HepG2 (cell line): ENCODE data around the gene RBP4. TPM values are rescaled to one million over a fixed set of nuclear protein-coding genes. Genes with fewer than 3 reads are reported as not detected.

Experiments used
- ATAC-seq: fragments of 200-7000 bp; cut with Tn5 transposase; 3 replicates; pipeline ENCODE4 v1.9.1; 2020; ENCODE audit warnings: mild to moderate bottlenecking, moderate library complexity
- BruUV-seq: library from RNA; stranded (reverse); fragments of 400-500 nt; replicated peaks from 2 replicates; lab custom pipeline; 2021; lab: Mats Ljungman, UMichigan
- CTCF ChIA-PET: fragments of 300-600 bp; formaldehyde crosslinking; extraction: SDS; loops from one replicate; lab custom pipeline; 2021; ENCODE audit warnings: low total read pairs, inconsistent platforms, low intra/inter-chr PET ratio; lab: Yijun Ruan, JAX
- POLR2A ChIA-PET: fragments of 350-600 bp; sonication (Branson Sonifier 250); formaldehyde crosslinking; loops from one replicate; lab custom pipeline; 2020; ENCODE audit warnings: antibody characterized with exemption, inconsistent platforms; lab: Yijun Ruan, JAX
- DNase-seq: peaks from one replicate; pipeline ENCODE4 v3.0.0-alpha.2; 2015; ENCODE audit warnings: low spot score
- FAIRE-seq: peaks from 3 replicates; lab custom pipeline; 2011; peaks lifted over from hg19 to GRCh38; lab: Jason Lieb, UNC
- H2AFZ ChIP-seq: one replicate; pipeline ENCODE4 v1.6.1; 2011; ENCODE audit warnings: low read length, inconsistent platforms
- H3K27ac ChIP-seq: fragments of 300-600 bp; 3 replicates; pipeline ENCODE4 v1.8.0; 2011; ENCODE audit warnings: mixed run types, mild to moderate bottlenecking, mixed read lengths, low read length, inconsistent platforms; ENCODE audit not compliant: insufficient read depth; ENCODE audit errors: extremely low read length
- H3K27me3 ChIP-seq, 2 experiments: fragments of 200-600 bp in 1 of 2; 2 replicates in 1 of 2; 3 replicates in 1 of 2; pipeline versions ENCODE4 v1.6.0 to v1.8.0; 2011; ENCODE audit warnings: low read length in 2 of 2, mild to moderate bottlenecking in 2 of 2, moderate library complexity in 2 of 2, inconsistent platforms in 1 of 2; ENCODE audit not compliant: insufficient read depth in 2 of 2, control insufficient read depth in 1 of 2
- H3K36me3 ChIP-seq, 2 experiments: fragments of 200-600 bp in 1 of 2; replicated peaks in 1 of 2; 2 replicates in 1 of 2; 3 replicates in 1 of 2; pipeline versions ENCODE4 v1.5.1 to v1.8.0; 2011; ENCODE audit warnings: low read length in 2 of 2, inconsistent platforms in 1 of 2; ENCODE audit not compliant: insufficient read depth in 2 of 2, control insufficient read depth in 1 of 2
- H3K4me1 ChIP-seq: 2 replicates; pipeline ENCODE4 v1.5.1; 2012; ENCODE audit warnings: low read length, inconsistent platforms; ENCODE audit not compliant: insufficient read depth
- H3K4me2 ChIP-seq: 2 replicates; pipeline ENCODE4 v1.6.0; 2011; ENCODE audit warnings: low read depth, low read length, inconsistent platforms
- H3K4me3 ChIP-seq, 3 experiments: fragments of 200-600 bp in 1 of 3; sonication (generic), shearing (Covaris generic) in 1 of 3; replicated peaks in 1 of 3; 2 replicates each; pipeline ENCODE4 v1.5.1; 2011 to 2016; ENCODE audit warnings: low read length in 3 of 3, inconsistent platforms in 2 of 3, low read depth in 2 of 3, mild to moderate bottlenecking in 2 of 3, control low read depth in 1 of 3, mixed read lengths in 1 of 3; ENCODE audit not compliant: insufficient read depth in 1 of 3
- H3K79me2 ChIP-seq: one replicate; pipeline ENCODE4 v1.6.1; 2011; ENCODE audit warnings: low read length, inconsistent platforms; ENCODE audit not compliant: insufficient read depth
- H3K9ac ChIP-seq: 2 replicates; pipeline ENCODE4 v1.6.0; 2011; ENCODE audit warnings: mild to moderate bottlenecking, low read depth, low read length, inconsistent platforms; ENCODE audit not compliant: insufficient read depth
- H3K9me3 ChIP-seq: 2 replicates; pipeline ENCODE4 v1.5.1; 2012; ENCODE audit warnings: mild to moderate bottlenecking, low read length
- H4K20me1 ChIP-seq: 2 replicates; pipeline ENCODE4 v1.6.0; 2011; ENCODE audit warnings: inconsistent platforms, mild to moderate bottlenecking, low read length, moderate library complexity; ENCODE audit not compliant: insufficient read depth
- MAFF ChIP-seq: IDR thresholded peaks from 2 replicates; pipeline ENCODE4 v1.6.1; 2011; ENCODE audit warnings: low read depth, low read length, improper control_type of control experiment
- NR2F2 ChIP-seq: IDR thresholded peaks from 2 replicates; pipeline ENCODE4 v1.6.1; 2012; ENCODE audit warnings: low read depth, inconsistent platforms, borderline replicate concordance
- PHB2 ChIP-seq: fragments of 450-650 bp; IDR thresholded peaks from 2 replicates; pipeline ENCODE4 v1.6.1; 2018; ENCODE audit not compliant: partially characterized antibody
- PPARG ChIP-seq: conservative IDR thresholded peaks from 2 replicates; pipeline ENCODE4 v1.6.1; 2016; ENCODE audit warnings: missing biosample characterization, missing genetic modification reagents
- SNRNP70 ChIP-seq: fragments of 200-400 bp; formaldehyde crosslinking; IDR thresholded peaks from 2 replicates; pipeline ENCODE4 v1.6.1; 2017; ENCODE audit warnings: mild to moderate bottlenecking, low read depth, low read length, moderate library complexity
- SP1 ChIP-seq, 2 experiments: fragments of 450-650 bp in 1 of 2; sonication (generic) in 1 of 2; formaldehyde crosslinking in 1 of 2; IDR thresholded peaks; 2 replicates each; pipeline versions ENCODE4 v1.4.0 to v1.6.1; 2016 to 2020; ENCODE audit warnings: missing genetic modification reagents in 1 of 2
- TARDBP ChIP-seq: sonication (generic); formaldehyde crosslinking; IDR thresholded peaks from 2 replicates; pipeline ENCODE4 v1.8.0; 2022; ENCODE audit warnings: mild to moderate bottlenecking, missing genetic modification reagents
- ZNF143 ChIP-seq: sonication (generic); formaldehyde crosslinking; IDR thresholded peaks from 2 replicates; pipeline ENCODE4 v1.4.0; 2020; ENCODE audit warnings: missing genetic modification reagents
- ZNF441 ChIP-seq: sonication (generic); formaldehyde crosslinking; IDR thresholded peaks from 2 replicates; pipeline ENCODE4 v1.7.0; 2021; ENCODE audit warnings: missing genetic modification reagents, borderline replicate concordance
- ZNF670 ChIP-seq: sonication (generic); formaldehyde crosslinking; IDR thresholded peaks from 2 replicates; pipeline ENCODE4 v1.8.0; 2022; ENCODE audit warnings: mild to moderate bottlenecking, missing genetic modification reagents, borderline replicate concordance
- WGBS: methylation state at CpG from one replicate; pipeline ENCODE4 v1.1.6; 2017; ENCODE audit warnings: low lambda C conversion rate; 5-methylcytosine and 5-hydroxymethylcytosine counted together
- in situ Hi-C: cut with HindIII; loops from 2 replicates; pipeline ENCODE4 v1.10.0; 2017; ENCODE audit warnings: low pct_unique_long_range_greater_than_20kb; ENCODE audit not compliant: extremely low pct_ligation_motif_present
- intact Hi-C: fragments of 100-400 bp; cut with micrococcal nuclease; formaldehyde crosslinking; loops from one replicate; pipeline ENCODE4 v1.10.0; 2022; ENCODE audit not compliant: unreplicated experiment
- polyA plus RNA-seq, 8 experiments: library from polyadenylated mRNA; depleted of rRNA in 3 of 8; stranded (reverse) in 7 of 8; unstranded in 1 of 8; fragments of >200 nt; fragmentation: Illumina TruSeq in 4 of 8; extraction: Trizol in 4 of 8; gene quantifications; 2 replicates each; pipeline versions ENCODE4 v1.2.1 to v1.2.3, GENCODE V29; 2011 to 2016; ENCODE audit warnings: low read depth in 4 of 8, missing spikeins in 1 of 8, mixed read lengths in 1 of 8; ENCODE audit not compliant: insufficient read depth in 1 of 8
- total RNA-seq, 5 experiments: library from RNA; depleted of rRNA; stranded (reverse); fragments of >200 nt; fragmentation: Illumina TruSeq; extraction: Trizol; gene quantifications; 2 replicates each; pipeline ENCODE4 v1.2.3, GENCODE V29; 2016; ENCODE audit warnings: low read depth in 1 of 5
- TF ChIP-seq, protein P1 (sequence below): sonication (generic); formaldehyde crosslinking; IDR thresholded peaks from 2 replicates; pipeline ENCODE4 v1.8.0; 2022; ENCODE audit warnings: mild to moderate bottlenecking, missing genetic modification reagents
- TF ChIP-seq, protein P2 (sequence below): sonication (generic); formaldehyde crosslinking; IDR thresholded peaks from 2 replicates; pipeline ENCODE4 v1.9.0; 2022; ENCODE audit warnings: low read depth, missing genetic modification reagents
- TF ChIP-seq, protein P3 (sequence below): sonication (generic); formaldehyde crosslinking; IDR thresholded peaks from 2 replicates; pipeline ENCODE4 v1.5.0; 2020; ENCODE audit warnings: missing genetic modification reagents, mild to moderate bottlenecking, borderline replicate concordance
- TF ChIP-seq, protein P4 (sequence below), 2 experiments: sonication (generic) in 1 of 2; formaldehyde crosslinking in 1 of 2; IDR thresholded peaks; 2 replicates each; pipeline versions ENCODE4 v1.4.0 to v1.6.1; 2018 to 2020; ENCODE audit warnings: missing genetic modification reagents in 2 of 2, borderline replicate concordance in 1 of 2, low read depth in 1 of 2, mild to moderate bottlenecking in 1 of 2, missing biosample characterization in 1 of 2

Gene RBP4
- total and polyA plus RNA-seq, 2 of the 13 experiments (the other 11 are each of a cell fraction or from before 2014, with no cell fraction given): 642 to 931 TPM

DNA sequence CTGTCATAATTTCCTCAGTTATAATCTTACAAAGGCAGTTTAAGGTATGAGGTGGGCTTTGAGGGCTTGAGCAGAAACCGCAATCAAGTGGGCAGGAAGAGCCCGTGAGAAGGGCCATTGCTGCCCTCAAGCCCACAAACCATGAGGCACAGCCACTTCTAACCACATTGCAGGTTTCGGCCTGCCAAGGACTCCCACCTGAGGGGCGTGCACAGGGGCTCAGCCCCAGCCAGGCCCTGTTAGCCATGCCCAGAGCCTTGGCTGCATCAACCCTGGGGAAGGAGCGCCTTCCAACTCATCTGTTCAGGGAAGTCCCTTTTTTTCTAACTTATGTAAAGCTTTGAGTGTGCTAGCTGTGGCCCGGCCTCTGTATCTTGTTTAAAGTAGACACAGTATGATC lies 40.5 kb downstream of the RBP4 start:
- no peaks in the 10 kb centered on the region for H3K9me3 ChIP-seq
- H3K4me2 ChIP-seq: no peak overlapping the region
- H3K9ac ChIP-seq: no peak overlapping the region
- TF ChIP-seq PHB2 (no peak), MAFF (no peak), ZNF441 (CRISPR knock-in tag) (no peak), ZNF143 (no peak), TARDBP (CRISPR knock-in tag) (no peak), PPARG (CRISPR knock-in tag) (no peak), ZNF670 (CRISPR knock-in tag) (no peak), SP1 (IDR thresholded peaks at IDR 0.05) (no peak), SP1 (CRISPR knock-in tag; IDR thresholded peaks at IDR 0.05) (no peak), NR2F2 (no peak), SNRNP70 (no peak)
- TF ChIP-seq, protein P1, sequence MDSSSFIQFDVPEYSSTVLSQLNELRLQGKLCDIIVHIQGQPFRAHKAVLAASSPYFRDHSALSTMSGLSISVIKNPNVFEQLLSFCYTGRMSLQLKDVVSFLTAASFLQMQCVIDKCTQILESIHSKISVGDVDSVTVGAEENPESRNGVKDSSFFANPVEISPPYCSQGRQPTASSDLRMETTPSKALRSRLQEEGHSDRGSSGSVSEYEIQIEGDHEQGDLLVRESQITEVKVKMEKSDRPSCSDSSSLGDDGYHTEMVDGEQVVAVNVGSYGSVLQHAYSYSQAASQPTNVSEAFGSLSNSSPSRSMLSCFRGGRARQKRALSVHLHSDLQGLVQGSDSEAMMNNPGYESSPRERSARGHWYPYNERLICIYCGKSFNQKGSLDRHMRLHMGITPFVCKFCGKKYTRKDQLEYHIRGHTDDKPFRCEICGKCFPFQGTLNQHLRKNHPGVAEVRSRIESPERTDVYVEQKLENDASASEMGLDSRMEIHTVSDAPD (CRISPR knock-in tag): no peak
- TF ChIP-seq, protein P2, sequence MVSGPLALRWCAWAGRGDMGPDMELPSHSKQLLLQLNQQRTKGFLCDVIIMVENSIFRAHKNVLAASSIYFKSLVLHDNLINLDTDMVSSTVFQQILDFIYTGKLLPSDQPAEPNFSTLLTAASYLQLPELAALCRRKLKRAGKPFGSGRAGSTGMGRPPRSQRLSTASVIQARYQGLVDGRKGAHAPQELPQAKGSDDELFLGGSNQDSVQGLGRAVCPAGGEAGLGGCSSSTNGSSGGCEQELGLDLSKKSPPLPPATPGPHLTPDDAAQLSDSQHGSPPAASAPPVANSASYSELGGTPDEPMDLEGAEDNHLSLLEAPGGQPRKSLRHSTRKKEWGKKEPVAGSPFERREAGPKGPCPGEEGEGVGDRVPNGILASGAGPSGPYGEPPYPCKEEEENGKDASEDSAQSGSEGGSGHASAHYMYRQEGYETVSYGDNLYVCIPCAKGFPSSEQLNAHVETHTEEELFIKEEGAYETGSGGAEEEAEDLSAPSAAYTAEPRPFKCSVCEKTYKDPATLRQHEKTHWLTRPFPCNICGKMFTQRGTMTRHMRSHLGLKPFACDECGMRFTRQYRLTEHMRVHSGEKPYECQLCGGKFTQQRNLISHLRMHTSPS (CRISPR knock-in tag): no peak
- TF ChIP-seq, protein P3, sequence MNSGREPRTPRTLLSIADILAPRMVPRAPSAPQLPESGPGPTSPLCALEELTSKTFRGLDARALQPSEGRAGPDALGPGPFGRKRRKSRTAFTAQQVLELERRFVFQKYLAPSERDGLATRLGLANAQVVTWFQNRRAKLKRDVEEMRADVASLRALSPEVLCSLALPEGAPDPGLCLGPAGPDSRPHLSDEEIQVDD (CRISPR knock-in tag): no peak
- TF ChIP-seq, protein P4, sequence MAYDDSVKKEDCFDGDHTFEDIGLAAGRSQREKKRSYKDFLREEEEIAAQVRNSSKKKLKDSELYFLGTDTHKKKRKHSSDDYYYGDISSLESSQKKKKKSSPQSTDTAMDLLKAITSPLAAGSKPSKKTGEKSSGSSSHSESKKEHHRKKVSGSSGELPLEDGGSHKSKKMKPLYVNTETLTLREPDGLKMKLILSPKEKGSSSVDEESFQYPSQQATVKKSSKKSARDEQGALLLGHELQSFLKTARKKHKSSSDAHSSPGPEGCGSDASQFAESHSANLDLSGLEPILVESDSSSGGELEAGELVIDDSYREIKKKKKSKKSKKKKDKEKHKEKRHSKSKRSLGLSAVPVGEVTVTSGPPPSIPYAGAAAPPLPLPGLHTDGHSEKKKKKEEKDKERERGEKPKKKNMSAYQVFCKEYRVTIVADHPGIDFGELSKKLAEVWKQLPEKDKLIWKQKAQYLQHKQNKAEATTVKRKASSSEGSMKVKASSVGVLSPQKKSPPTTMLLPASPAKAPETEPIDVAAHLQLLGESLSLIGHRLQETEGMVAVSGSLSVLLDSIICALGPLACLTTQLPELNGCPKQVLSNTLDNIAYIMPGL (CRISPR knock-in tag; IDR thresholded peaks at IDR 0.05; ENCODE audit: borderline replicate concordance in 1 of 2, low read depth in 1 of 2): no peak
- TF ChIP-seq, all 625 proteins: peak for 0
- DNase-seq: no peak
- Histone ChIP-seq H4K20me1 (no peaks in the 10 kb centered on the region), H3K4me1 (no peaks in the 10 kb centered on the region), H3K27me3 (peaks cover 0 to 27% of the 10 kb centered on the region in 2 experiments; a peak in 2 of 5 replicates), H2AFZ (no peak overlapping the region), H3K79me2 (no peaks in the 10 kb centered on the region), H3K4me3 (no peak overlapping the region), H3K27ac (no peak overlapping the region), H3K36me3 (no peaks in the 10 kb centered on the region)
- WGBS: 10% methylated on average over 4 of the region's 6 CpGs
- peak; percentile 38; the same call in 2 of the 3 replicates for ATAC-seq
- BruUV-seq: no TSS peak
- intact Hi-C loops: no loop called here
- ChIA-PET CTCF (no interaction called here), POLR2A (no interaction called here)
- FAIRE-seq: no peak
- in situ Hi-C loops: no loop called here
